HG03469 (cell line): Measurements from ENCODE around the gene ZNF761.
"Not testable (repeated sequence)": the region's sequence is repeated elsewhere in the genome, so short reads cannot be mapped to it uniquely, and the experiment has no call there.

ENCODE experiments used
- ATAC-seq: cut with Tn5 transposase; IDR thresholded peaks from one replicate; pipeline ENCODE4 v1.9.1; 2021; ENCODE audit warnings: mild to moderate bottlenecking, moderate library complexity, moderate number of reproducible peaks; ENCODE audit not compliant: unreplicated experiment

Gene ZNF761

DNA sequence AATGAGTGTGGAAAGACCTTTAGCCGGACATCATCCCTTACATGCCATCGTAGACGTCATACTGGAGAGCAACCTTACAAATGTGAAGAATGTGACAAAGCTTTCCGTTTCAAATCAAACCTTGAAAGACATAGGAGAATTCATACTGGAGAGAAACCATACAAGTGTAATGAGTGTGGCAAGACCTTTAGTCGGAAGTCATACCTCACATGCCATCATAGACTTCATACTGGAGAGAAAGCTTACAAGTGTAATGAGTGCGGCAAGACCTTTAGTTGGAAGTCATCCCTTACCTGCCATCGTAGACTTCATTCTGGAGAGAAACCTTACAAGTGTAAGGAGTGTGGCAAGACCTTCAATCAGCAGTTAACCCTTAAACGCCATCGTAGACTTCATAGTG, 24.0 kb downstream of the ZNF761 start:
- ATAC-seq = no peak

GRCh38 chr19:53460131-53460721, 28.4 kb downstream of the ZNF761 start:
- ATAC-seq = not testable (repeated sequence)

GRCh38 chr19:53461866-53462265, 30.1 kb downstream of the ZNF761 start:
- ATAC-seq = no peak

- ATAC-seq = no peak
Measured at GRCh38 chr19:53462861-53463260, 31.1 kb downstream of the ZNF761 start.

- ATAC-seq = no peak
Measured at GRCh38 chr19:53463263-53463662, 31.5 kb downstream of the ZNF761 start.

DNA sequence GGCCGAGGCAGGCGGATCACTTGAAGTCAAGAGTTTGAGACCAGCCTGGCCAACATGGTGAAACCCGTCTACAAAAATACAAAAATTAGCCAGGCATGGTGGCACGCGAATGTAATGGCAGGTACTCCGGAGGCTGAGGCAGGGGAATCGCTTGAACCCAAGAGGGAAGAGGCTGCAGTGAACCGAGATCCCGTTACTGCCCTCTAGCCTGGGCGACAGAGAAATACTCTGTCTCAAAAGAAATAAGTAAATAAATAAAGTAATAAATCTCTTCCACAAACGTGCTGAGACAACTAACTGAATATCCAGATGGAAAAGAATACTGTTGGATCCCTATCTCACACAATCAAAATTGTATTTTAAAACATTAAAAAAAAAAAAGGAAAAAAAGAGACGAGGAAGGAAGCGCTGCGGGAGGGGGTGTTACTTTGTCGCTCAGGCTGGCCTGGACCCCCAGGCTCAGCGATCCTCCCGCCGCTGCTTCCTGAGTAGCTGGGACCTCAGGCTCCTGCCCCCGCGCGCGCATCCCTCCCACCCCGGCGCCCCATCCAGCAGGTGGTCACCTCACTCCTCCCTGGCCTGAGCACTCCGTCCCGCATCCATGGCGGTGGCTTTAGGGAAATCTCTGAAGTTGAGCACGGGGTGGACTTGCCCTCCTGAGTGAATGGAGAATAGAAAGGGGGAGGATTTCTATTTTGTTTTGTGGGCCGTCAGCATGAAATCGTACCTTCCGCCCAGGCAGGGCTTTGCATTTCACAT, 35.1 kb downstream of the ZNF761 start:
- no peak for ATAC-seq

GRCh38 chr19:53467485-53468262, 35.9 kb downstream of the ZNF761 start, which contains the start of gene ZNF813:
Gene ZNF813, plus strand, starts transcription at chr19:53467733. Its CDS starts 16,090 bp downstream, at chr19:53483823.
- no peak for ATAC-seq

DNA sequence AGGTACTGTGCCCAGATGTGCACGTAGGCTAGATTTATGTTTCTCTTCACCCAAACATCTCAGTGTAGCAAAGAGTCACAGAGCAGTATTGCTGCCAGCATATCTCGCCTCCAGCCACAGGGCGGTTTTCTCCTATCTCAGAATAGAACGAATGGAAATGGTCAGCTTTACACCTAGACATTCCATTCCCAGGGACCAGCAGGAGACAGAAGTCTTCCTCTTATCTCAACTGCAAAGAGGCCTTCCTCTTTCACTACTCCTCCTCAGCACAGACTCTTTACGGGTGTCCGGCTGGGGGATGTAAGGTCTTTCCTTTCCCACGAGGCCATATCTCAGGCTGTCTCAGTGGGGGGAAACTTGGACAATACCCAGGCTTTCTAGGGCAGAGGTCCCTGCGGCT, 36.8 kb downstream of the ZNF761 start:
- ATAC-seq = not testable (repeated sequence)

DNA sequence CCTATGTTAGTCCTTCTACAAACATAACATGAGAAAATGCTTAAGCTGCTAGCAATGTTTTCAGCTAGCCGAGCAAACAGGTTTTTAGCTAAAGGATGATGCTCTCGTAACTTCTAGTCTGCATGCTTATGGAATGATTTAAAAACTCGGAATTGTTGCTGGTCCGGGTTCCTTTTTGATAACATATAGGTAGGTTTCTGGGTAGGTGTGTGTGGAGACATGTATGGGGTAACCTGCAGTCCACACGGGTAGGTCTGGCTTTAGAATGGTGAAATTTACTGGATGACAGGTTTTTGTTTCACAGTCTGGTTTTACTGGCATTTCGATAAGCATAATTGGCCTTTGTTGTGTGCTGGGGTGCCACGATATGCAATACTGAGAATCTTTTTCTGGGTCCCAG, 40.1 kb downstream of the ZNF761 start:
- ATAC-seq = no peak

- not testable (repeated sequence) for ATAC-seq
Measured at GRCh38 chr19:53474832-53475231, 43.0 kb downstream of the ZNF761 start.

- ATAC-seq = not testable (repeated sequence)
Measured at GRCh38 chr19:53475470-53475869, 43.7 kb downstream of the ZNF761 start.

DNA sequence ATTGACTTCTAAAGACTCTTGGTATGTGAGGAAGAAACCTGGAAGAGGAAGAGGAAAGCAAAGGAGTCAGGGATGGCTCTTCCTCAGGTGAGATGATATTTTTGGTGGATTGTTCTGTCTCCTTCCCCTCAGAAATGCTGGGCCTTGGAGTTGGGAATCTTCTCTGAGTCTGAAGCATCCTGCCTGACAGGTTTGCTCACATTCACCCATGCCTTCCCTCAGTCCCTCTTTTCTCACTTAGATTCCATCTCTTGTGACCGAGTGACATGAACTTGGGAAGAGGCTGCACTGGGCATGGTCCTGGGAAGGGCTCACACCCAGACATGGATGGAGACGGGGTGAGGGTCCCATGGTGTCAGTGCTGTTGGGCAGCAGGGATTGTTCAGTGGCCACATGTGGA, 52.0 kb downstream of the ZNF761 start:
- ATAC-seq = not testable (repeated sequence)

GRCh38 chr19:53485046-53486004, 53.5 kb downstream of the ZNF761 start:
- no peak for ATAC-seq

DNA sequence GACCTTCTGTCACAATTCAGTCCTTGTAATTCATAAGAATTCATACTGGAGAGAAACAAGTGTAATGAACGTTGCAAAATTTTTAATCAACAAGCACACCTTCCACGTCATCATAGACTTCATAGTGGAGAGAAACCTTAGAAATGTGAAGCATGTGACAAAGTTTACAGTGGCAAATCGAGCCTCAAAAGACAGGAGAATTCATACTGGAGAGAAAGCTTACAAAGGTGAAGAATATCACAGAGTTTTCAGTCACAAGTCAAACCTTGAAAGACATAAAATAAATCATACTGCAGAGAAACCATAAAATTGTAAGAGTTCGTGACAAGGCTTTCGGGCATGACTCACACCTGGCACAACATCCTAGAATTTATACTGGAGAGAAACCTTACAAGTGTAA, 60.4 kb downstream of the ZNF761 start:
- ATAC-seq = no peak

- not testable (repeated sequence) for ATAC-seq
Measured at GRCh38 chr19:53497311-53498023, 65.7 kb downstream of the ZNF761 start.

DNA sequence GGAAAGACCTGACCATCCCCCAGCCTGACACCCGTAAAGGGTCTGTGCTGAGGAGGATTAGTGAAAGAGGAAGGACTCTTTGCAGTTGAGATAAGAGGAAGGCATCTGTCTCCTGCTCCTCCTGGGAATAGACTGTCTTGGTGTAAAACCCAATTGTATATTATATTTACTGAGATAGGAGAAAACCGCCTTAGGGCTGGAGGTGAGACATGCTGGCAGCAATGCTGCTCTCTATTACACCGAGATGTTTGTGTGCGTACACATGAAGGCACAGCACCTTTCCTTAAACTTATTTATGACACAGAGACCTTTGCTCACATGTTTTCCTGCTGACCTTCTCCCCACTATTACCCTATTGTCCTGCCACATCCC, 66.2 kb downstream of the ZNF761 start:
- not testable (repeated sequence) for ATAC-seq

GRCh38 chr19:53503151-53503550, 71.4 kb downstream of the ZNF761 start:
- not testable (repeated sequence) for ATAC-seq

DNA sequence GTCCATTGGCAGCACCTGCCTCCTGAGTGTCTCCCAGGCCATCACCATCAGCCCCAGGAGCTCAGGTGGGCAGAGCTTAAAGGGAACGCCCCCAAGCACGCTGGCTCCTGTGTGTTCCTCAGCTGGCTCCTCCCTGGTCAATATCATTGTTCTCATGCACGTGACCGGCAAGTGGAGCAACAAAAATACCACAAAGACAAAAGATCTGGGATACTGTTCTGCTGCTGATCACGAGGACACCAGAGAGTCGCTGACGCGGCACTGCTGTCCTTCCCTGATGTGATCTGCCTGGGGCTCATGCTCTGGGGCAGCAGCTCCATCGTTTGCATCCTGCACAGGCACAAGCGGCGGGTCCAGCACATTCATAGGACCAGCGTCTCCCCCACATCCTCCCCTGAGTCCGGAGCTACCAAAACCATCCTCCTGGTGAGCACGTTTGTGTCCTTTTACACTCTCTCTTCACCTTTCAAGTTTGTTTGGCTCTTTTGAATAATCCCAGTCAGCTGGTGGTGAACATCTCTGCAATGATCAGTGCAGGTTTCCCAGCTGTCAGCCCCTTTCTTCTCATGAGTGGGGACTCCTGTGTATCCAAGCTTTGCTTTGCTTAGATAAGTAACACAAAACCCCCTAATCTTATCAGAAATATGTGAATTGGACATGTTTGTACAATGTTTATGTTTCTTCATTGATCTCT, 72.0 kb downstream of the ZNF761 start:
- not testable (repeated sequence) for ATAC-seq

DNA sequence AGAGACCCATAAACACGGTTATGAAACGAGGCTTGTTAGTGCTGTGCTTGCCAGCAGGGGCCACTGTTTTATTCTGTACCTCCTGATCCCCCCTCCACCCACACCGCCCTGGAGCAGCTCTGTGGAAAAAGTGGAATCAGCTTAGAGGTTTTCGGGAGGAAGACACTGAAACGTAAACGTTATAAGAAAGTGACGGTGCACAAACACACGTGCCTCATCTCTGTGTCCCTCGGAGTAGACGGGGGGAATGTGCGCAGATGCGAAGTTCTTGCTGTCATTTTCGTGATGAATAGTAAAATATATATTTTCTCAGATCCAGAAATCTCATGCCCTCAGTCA, 72.5 kb downstream of the ZNF761 start:
- not testable (repeated sequence) for ATAC-seq
